ENCODE measurements around the gene MLF2.

GRCh38 chr12:6782850-6783566, 30.1 kb upstream of the MLF2 start:
- no peak for TF ChIP-seq CTCF (IDR thresholded peaks at IDR 0.05; ENCODE audit: low read depth, low read length)
- TF ChIP-seq POLR2A (IDR thresholded peaks at IDR 0.05; ENCODE audit: extremely low read depth, insufficient read length): no peak
